Left ventricle myocardium inferior (tissue), 1 donor: ENCODE results near the gene CCL28. TPM values are rescaled to one million over a fixed set of nuclear protein-coding genes. Genes with fewer than 3 reads are reported as not detected.
"Not testable (repeated sequence)": the region's sequence is repeated elsewhere in the genome, so short reads cannot be mapped to it uniquely, and the experiment has no call there.

Experiments
- DNase-seq: peaks from one replicate; pipeline ENCODE4 v3.0.0-alpha.2; 2020
- H3K27ac ChIP-seq: fragments of 200-600 bp; replicated peaks from 2 replicates; pipeline ENCODE4 v1.8.0; 2021
- H3K27me3 ChIP-seq: fragments of 200-600 bp; 2 replicates; pipeline ENCODE4 v1.8.0; 2021; ENCODE audit warnings: low read depth
- H3K36me3 ChIP-seq: fragments of 200-600 bp; 2 replicates; pipeline ENCODE4 v1.8.0; 2021
- H3K4me1 ChIP-seq: fragments of 200-600 bp; 2 replicates; pipeline ENCODE4 v1.8.0; 2021
- H3K4me3 ChIP-seq: fragments of 200-600 bp; 2 replicates; pipeline ENCODE4 v1.8.0; 2021; ENCODE audit warnings: mild to moderate bottlenecking, moderate library complexity
- H3K9me3 ChIP-seq: fragments of 200-600 bp; replicated peaks from 2 replicates; pipeline ENCODE4 v1.8.0; 2021
- CTCF ChIP-seq: fragments of 200-600 bp; IDR thresholded peaks from 2 replicates; pipeline ENCODE4 v1.8.0; 2021; ENCODE audit warnings: antibody characterized with exemption, mild to moderate bottlenecking, borderline replicate concordance
- intact Hi-C: fragments of 100-400 bp; cut with micrococcal nuclease; formaldehyde crosslinking; loops from one replicate; pipeline ENCODE4 v1.11.0; 2022
- total RNA-seq: library from RNA; stranded (reverse); fragmentation: NEBNext Ultra II Directional; extraction: Animal tissue kit (Norgen Biotek cat#: 25700); gene quantifications from one replicate; pipeline ENCODE4 v1.2.1, GENCODE V29; 2021
- donor health status: DM: no; HTN: yes; CAD: no; lungs with severe emphysema.

CCL28 gene
- total RNA-seq, 1 donor from 2014 or later, result 0.60 TPM

- H3K36me3 ChIP-seq, result no peaks in the 10 kb centered on the region
- no peak overlapping the region for H3K4me3 ChIP-seq
- no peaks in the 10 kb centered on the region for H3K4me1 ChIP-seq
- DNase-seq, result no peak
- H3K27me3 ChIP-seq, result peaks cover 14% of the 10 kb centered on the region
- intact Hi-C loops, result no loop called here
- TF ChIP-seq CTCF, result no peak
- no peaks in the 10 kb centered on the region for H3K9me3 ChIP-seq
- no peak overlapping the region for H3K27ac ChIP-seq
Measured at GRCh38 chr5:43369651-43370050, 42.5 kb downstream of the CCL28 start.

GRCh38 chr5:43367909-43368669 is 44.1 kb downstream of the CCL28 start:
- TF ChIP-seq CTCF, result no peak

DNA sequence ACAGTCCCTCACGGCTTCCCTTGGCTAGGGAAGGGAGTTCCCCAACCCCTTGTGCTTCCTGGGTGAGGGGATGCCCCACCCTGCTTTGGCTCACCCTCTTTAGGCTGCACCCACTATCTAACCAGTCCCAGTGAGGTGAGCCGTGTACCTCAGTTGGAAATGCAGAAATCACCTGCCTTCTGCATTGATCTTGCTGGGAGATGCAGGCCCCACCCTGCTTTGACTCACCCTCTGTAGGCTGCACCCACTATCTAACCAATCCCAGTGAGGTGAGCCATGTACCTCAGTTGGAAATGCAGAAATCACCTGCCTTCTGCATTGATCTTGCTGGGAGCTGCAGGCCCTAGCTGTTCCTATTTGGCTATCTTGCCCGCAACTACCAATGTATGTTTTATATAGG is 44.7 kb downstream of the CCL28 start:
- no peak for DNase-seq
- Histone ChIP-seq H3K4me3 (no peak overlapping the region), H3K4me1 (no peaks in the 10 kb centered on the region), H3K9me3 (no peaks in the 10 kb centered on the region), H3K27me3 (peaks cover 14% of the 10 kb centered on the region), H3K27ac (no peak overlapping the region), H3K36me3 (no peaks in the 10 kb centered on the region)
- intact Hi-C loops, result no loop called here
- TF ChIP-seq CTCF, result no peak

More at GRCh38 chr5:43367909-43368669, 44.1 kb downstream of the CCL28 start:
- no peaks in the 10 kb centered on the region for H3K4me1 ChIP-seq
- no peak for DNase-seq
- H3K4me3 ChIP-seq, result no peak overlapping the region
- no peaks in the 10 kb centered on the region for H3K9me3 ChIP-seq
- no peak overlapping the region for H3K27ac ChIP-seq
- intact Hi-C loops, result no loop called here
- peaks cover 14% of the 10 kb centered on the region for H3K27me3 ChIP-seq
- no peaks in the 10 kb centered on the region for H3K36me3 ChIP-seq

- H3K4me3 ChIP-seq, H3K27ac ChIP-seq, H3K9me3 ChIP-seq, intact Hi-C loops, H3K4me1 ChIP-seq, H3K36me3 ChIP-seq, DNase-seq: not testable (repeated sequence)
- H3K27me3 ChIP-seq, result peaks cover 14% of the 10 kb centered on the region
Measured at GRCh38 chr5:43366680-43367246, 45.4 kb downstream of the CCL28 start.

- intact Hi-C loops, H3K27ac ChIP-seq, DNase-seq, H3K36me3 ChIP-seq, H3K4me3 ChIP-seq, H3K4me1 ChIP-seq: not testable (repeated sequence)
- peaks cover 10% of the 10 kb centered on the region for H3K9me3 ChIP-seq
- H3K27me3 ChIP-seq, result peaks cover 14% of the 10 kb centered on the region
Measured at GRCh38 chr5:43365155-43365554, 47.0 kb downstream of the CCL28 start.

DNA sequence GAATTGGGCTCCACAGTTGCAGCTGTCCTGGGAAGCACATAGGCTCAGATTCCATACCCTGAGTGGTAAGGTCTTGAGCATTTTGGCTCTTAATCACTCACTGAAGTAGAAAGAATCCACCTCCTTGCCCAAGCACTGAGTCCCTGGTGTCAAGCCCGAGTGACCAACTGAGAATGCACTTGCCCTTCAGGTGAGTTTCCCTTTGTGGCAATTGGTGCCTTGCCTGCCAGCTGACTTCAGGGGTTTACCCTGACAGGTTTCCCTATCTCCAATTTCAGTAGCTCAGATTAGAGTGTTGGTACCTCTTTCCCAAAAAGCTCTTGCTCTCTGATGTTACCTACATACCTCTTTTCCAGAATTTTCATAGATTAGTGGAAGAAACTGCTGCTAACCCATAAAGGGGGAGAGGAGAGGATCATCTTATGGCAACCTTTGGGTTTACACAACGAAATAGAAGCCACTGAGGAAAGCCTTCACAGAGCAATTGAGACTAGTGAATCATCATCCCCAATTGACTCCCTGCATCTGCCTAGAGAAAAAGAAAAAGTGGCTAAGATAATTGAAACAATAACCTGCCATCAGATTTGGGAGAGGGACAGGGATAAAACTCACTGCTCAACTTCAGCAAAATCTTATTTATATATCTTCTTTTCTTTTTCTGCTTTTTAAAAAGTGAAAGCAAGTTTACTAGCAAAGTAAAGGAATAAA is 48.6 kb downstream of the CCL28 start:
- Histone ChIP-seq H3K36me3 (no peaks in the 10 kb centered on the region), H3K4me1 (no peaks in the 10 kb centered on the region), H3K27me3 (peaks cover 14% of the 10 kb centered on the region), H3K9me3 (peaks cover 21% of the 10 kb centered on the region), H3K27ac (no peak overlapping the region), H3K4me3 (no peak overlapping the region)
- no peak for TF ChIP-seq CTCF
- intact Hi-C loops, result no loop called here
- no peak for DNase-seq
